Measurements from ENCODE around the gene STK35. TPM values are rescaled to one million over a fixed set of nuclear protein-coding genes. Genes with fewer than 3 reads are reported as not detected.

STK35 gene
- total and polyA plus RNA-seq, 2 of the 8 experiments (the other 6 are each of a cell fraction or from before 2014, with no cell fraction given): 24.9 to 45.0 TPM

- TF ChIP-seq POU5F1 (IDR thresholded peaks at IDR 0.05; ENCODE audit: low read depth, low read length) (no peak), CTCF (IDR thresholded peaks at IDR 0.05; ENCODE audit: control extremely low read depth in 1 of 3, insufficient read depth in 1 of 3, low read depth in 1 of 3, low read length in 3 of 3) (no peak), ZNF274 (IDR thresholded peaks at IDR 0.05; ENCODE audit: borderline replicate concordance, extremely low read depth, low read length) (no peak), BRCA1 (IDR thresholded peaks at IDR 0.05; ENCODE audit: low read depth, low read length) (no peak)
Measured at GRCh38 chr20:2108498-2108897, 6.9 kb downstream of the STK35 start (continued).
